ENCODE results near the gene FBXL7.

The FBXL7 gene

GRCh38 chr5:15885156-15885555, 385.2 kb downstream of the FBXL7 start:
- H3K4me3 ChIP-seq (ENCODE audit: low read depth, low read length): no peak overlapping the region
- H3K36me3 ChIP-seq: no peaks in the 10 kb centered on the region
- no peak for DNase-seq
- TF ChIP-seq CTCF (IDR thresholded peaks at IDR 0.05; ENCODE audit: low read depth, low read length): no peak
- peaks cover 7% of the 10 kb centered on the region for H3K9me3 ChIP-seq (ENCODE audit: severe bottlenecking)
- H3K27ac ChIP-seq: no peak overlapping the region
- H3K27me3 ChIP-seq (ENCODE audit: insufficient read depth, low read depth, severe bottlenecking): no peaks in the 10 kb centered on the region

- Histone ChIP-seq H3K4me3 (ENCODE audit: low read depth, low read length) (no peak overlapping the region), H3K27ac (no peak overlapping the region), H3K27me3 (ENCODE audit: insufficient read depth, low read depth, severe bottlenecking) (no peaks in the 10 kb centered on the region), H3K36me3 (no peaks in the 10 kb centered on the region), H3K9me3 (ENCODE audit: severe bottlenecking) (peaks cover 7% of the 10 kb centered on the region)
- TF ChIP-seq CTCF (IDR thresholded peaks at IDR 0.05; ENCODE audit: low read depth, low read length): no peak
- DNase-seq: no peak
These were observed 386.2 kb downstream of the FBXL7 start for GRCh38 chr5:15886156-15886555.

DNA sequence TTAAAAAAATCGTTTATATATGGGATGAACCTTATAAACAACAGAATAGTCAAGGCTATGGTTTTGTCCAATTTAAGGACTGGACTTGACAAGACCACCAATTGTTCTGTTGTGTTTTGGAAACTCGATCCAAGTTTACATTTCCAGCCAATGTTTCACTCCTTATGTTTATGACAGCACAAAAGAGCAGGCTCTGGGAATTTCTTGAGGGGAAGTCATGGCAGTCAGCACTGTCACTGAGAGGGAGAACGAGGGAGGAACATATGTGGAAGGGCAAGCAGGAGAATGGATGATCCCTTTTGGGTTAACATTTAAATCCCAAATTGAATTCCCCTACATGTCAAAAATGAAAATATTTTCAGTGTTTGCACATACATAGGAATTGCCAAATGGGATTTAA, 387.1 kb downstream of the FBXL7 start:
- Histone ChIP-seq H3K4me3 (ENCODE audit: low read depth, low read length) (no peak overlapping the region), H3K27ac (no peak overlapping the region), H3K36me3 (no peaks in the 10 kb centered on the region), H3K9me3 (ENCODE audit: severe bottlenecking) (peaks cover 3% of the 10 kb centered on the region), H3K27me3 (ENCODE audit: insufficient read depth, low read depth, severe bottlenecking) (no peaks in the 10 kb centered on the region)
- no peak for TF ChIP-seq CTCF (IDR thresholded peaks at IDR 0.05; ENCODE audit: low read depth, low read length)
- DNase-seq: no peak

- Histone ChIP-seq H3K27me3 (ENCODE audit: insufficient read depth, low read depth, severe bottlenecking) (no peaks in the 10 kb centered on the region), H3K27ac (no peak overlapping the region), H3K36me3 (no peaks in the 10 kb centered on the region), H3K9me3 (ENCODE audit: severe bottlenecking) (no peaks in the 10 kb centered on the region), H3K4me3 (ENCODE audit: low read depth, low read length) (no peak overlapping the region)
- no peak for TF ChIP-seq CTCF (IDR thresholded peaks at IDR 0.05; ENCODE audit: low read depth, low read length)
- no peak for DNase-seq
These were observed 389.0 kb downstream of the FBXL7 start for GRCh38 chr5:15889001-15889400.

GRCh38 chr5:15893866-15894265, 393.9 kb downstream of the FBXL7 start:
- H3K27me3 ChIP-seq (ENCODE audit: insufficient read depth, low read depth, severe bottlenecking): no peaks in the 10 kb centered on the region
- TF ChIP-seq CTCF (IDR thresholded peaks at IDR 0.05; ENCODE audit: low read depth, low read length): no peak
- H3K36me3 ChIP-seq: no peaks in the 10 kb centered on the region
- no peak for DNase-seq
- H3K9me3 ChIP-seq (ENCODE audit: severe bottlenecking): no peaks in the 10 kb centered on the region
- no peak overlapping the region for H3K4me3 ChIP-seq (ENCODE audit: low read depth, low read length)
- no peak overlapping the region for H3K27ac ChIP-seq

DNA sequence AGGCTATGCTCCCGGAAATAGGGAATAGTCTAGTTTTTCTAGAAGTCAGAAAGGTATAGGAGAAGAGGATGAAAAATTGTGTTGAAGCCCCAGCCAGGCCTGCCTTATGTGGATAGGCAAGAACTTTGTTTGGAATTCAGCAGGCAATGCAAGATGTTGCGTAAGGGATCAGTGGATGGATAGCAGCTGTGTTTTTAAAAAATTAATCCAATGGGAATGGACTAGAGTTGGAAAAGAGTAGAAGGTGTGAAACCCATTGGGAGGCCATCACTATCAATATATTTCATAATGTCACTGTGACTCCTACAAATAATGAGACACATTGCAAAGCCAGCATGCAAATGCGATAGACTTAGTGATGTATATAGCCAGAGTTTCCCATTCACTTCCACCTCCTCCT, 397.7 kb downstream of the FBXL7 start:
- Histone ChIP-seq H3K36me3 (no peaks in the 10 kb centered on the region), H3K27me3 (ENCODE audit: insufficient read depth, low read depth, severe bottlenecking) (no peaks in the 10 kb centered on the region), H3K4me3 (ENCODE audit: low read depth, low read length) (no peak overlapping the region), H3K9me3 (ENCODE audit: severe bottlenecking) (no peaks in the 10 kb centered on the region), H3K27ac (no peak overlapping the region)
- TF ChIP-seq CTCF (IDR thresholded peaks at IDR 0.05; ENCODE audit: low read depth, low read length): no peak
- DNase-seq: no peak

All from WERI-Rb-1 (cell line).